ENCODE measurements around the gene PLD1. TPM values are rescaled to one million over a fixed set of nuclear protein-coding genes. Genes with fewer than 3 reads are reported as not detected.

PLD1 gene
- total RNA-seq, 1 donor from 2014 or later, result 0.21 TPM

- TF ChIP-seq EZH2phosphoT487 (IDR thresholded peaks at IDR 0.05) (no peak), CTCF (IDR thresholded peaks at IDR 0.05) (no peak), EZH2 (IDR thresholded peaks at IDR 0.05) (no peak)
- Histone ChIP-seq H4K20me1 (ENCODE audit: low read depth) (no peaks in the 10 kb centered on the region), H3K9ac (no peak overlapping the region), H2AFZ (replicated peaks) (no peak overlapping the region), H3K9me3 (ENCODE audit: low read depth) (no peaks in the 10 kb centered on the region), H3K36me3 (no peaks in the 10 kb centered on the region), H3K27ac (no peak overlapping the region), H3K4me1 (no peaks in the 10 kb centered on the region), H3K4me3 (no peak overlapping the region), H3F3A (ENCODE audit: low read depth) (no peaks in the 10 kb centered on the region), H3K79me2 (ENCODE audit: low read depth) (no peaks in the 10 kb centered on the region), H3K27me3 (peaks cover 44% of the 10 kb centered on the region), H3K4me2 (no peak overlapping the region)
- no peaks in the 10 kb centered on the region for H3K36me3 Mint-ChIP-seq
- no peak overlapping the region for H3K27ac Mint-ChIP-seq
- no peaks in the 10 kb centered on the region for H3K9me3 Mint-ChIP-seq
- no peak for DNase-seq (ENCODE audit: low spot score)
- H3K4me3 Mint-ChIP-seq, result no peak overlapping the region
- H3K4me1 Mint-ChIP-seq, result peaks cover 21% of the 10 kb centered on the region
- peaks cover 24% of the 10 kb centered on the region for H3K27me3 Mint-ChIP-seq (ENCODE audit: insufficient read depth, low read depth)
These were observed 2.5 kb downstream of the PLD1 start for GRCh38 chr3:171807806-171808205.

GRCh38 chr3:171807129-171807675 is 3.1 kb downstream of the PLD1 start:
- H3K36me3 Mint-ChIP-seq, result no peaks in the 10 kb centered on the region
- H3K4me1 ChIP-seq, result no peaks in the 10 kb centered on the region

DNA sequence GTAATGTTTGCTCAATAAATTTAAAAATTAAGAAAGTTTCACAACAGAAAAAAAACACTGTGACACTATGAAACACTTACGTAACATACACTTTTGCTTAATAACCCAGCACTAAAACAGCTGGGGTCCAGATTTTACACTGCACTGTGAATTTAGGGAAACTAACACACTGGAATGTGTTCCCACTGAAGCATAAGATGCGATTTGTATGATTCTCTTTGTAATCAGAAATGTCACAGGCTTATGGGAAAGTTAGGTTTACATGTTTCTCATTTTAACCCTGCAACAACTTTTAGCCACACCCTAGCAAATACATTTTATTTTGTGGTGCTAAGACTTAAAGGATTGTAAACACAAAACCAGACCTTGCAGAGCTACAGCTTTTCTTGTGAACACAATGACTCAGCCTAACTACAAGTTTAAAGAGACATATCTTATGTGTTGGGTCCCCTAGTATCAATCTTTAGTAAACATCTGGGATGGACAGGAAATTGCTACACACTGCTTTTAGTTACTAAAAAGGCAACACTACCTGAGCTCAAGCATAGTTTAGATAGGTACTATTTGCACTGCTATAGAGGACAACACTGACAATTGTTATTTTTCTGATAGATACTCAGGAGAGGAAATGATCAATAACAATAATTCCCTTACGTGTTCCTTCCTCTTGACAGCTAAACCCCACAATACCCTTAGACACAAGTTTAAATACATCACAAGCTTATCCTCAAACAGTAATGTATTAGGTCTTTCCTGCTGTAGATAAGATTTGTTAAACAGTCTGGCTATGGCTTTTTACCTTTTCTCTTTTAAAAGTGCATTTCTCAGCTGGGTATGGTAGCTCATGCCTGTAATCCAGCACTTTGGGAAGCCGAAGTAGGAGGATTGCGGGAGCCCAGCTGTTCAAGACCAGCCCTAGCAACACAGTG is 3.8 kb downstream of the PLD1 start:
- no peak overlapping the region for H3K4me3 Mint-ChIP-seq
- H3K27me3 Mint-ChIP-seq (ENCODE audit: insufficient read depth, low read depth), result peaks cover 24% of the 10 kb centered on the region
- peak overlapping the region; percentile 55 for H3K27ac Mint-ChIP-seq
- no peaks in the 10 kb centered on the region for H3K36me3 Mint-ChIP-seq
- Histone ChIP-seq H3K27ac (no peak overlapping the region), H3K4me3 (no peak overlapping the region), H4K20me1 (ENCODE audit: low read depth) (no peaks in the 10 kb centered on the region), H3K27me3 (peaks cover 30% of the 10 kb centered on the region), H3F3A (ENCODE audit: low read depth) (no peaks in the 10 kb centered on the region), H3K36me3 (no peaks in the 10 kb centered on the region), H3K4me2 (no peak overlapping the region), H3K9ac (no peak overlapping the region), H3K4me1 (no peaks in the 10 kb centered on the region), H2AFZ (replicated peaks) (no peak overlapping the region), H3K9me3 (ENCODE audit: low read depth) (no peaks in the 10 kb centered on the region), H3K79me2 (ENCODE audit: low read depth) (no peaks in the 10 kb centered on the region)
- H3K9me3 Mint-ChIP-seq, result no peaks in the 10 kb centered on the region
- no peak for DNase-seq (ENCODE audit: low spot score)
- TF ChIP-seq CTCF (IDR thresholded peaks at IDR 0.05) (no peak), EZH2 (IDR thresholded peaks at IDR 0.05) (no peak), EZH2phosphoT487 (IDR thresholded peaks at IDR 0.05) (no peak)
- H3K4me1 Mint-ChIP-seq, result peaks cover 18% of the 10 kb centered on the region

More at GRCh38 chr3:171807129-171807675, 3.1 kb downstream of the PLD1 start:
- no peak overlapping the region for H2AFZ ChIP-seq (replicated peaks)
- no peaks in the 10 kb centered on the region for H3F3A ChIP-seq (ENCODE audit: low read depth)
- no peaks in the 10 kb centered on the region for H4K20me1 ChIP-seq (ENCODE audit: low read depth)
- no peaks in the 10 kb centered on the region for H3K79me2 ChIP-seq (ENCODE audit: low read depth)
- no peak overlapping the region for H3K4me3 ChIP-seq
- H3K4me2 ChIP-seq, result no peak overlapping the region
- Mint-ChIP-seq H3K27ac (no peak overlapping the region), H3K27me3 (ENCODE audit: insufficient read depth, low read depth) (peaks cover 24% of the 10 kb centered on the region), H3K4me1 (peaks cover 21% of the 10 kb centered on the region), H3K9me3 (no peaks in the 10 kb centered on the region), H3K4me3 (no peak overlapping the region)
- H3K27ac ChIP-seq, result no peak overlapping the region
- no peaks in the 10 kb centered on the region for H3K36me3 ChIP-seq
- no peaks in the 10 kb centered on the region for H3K9me3 ChIP-seq (ENCODE audit: low read depth)
- DNase-seq (ENCODE audit: low spot score), result no peak
- no peak for TF ChIP-seq EZH2 (IDR thresholded peaks at IDR 0.05)
- TF ChIP-seq EZH2phosphoT487 (IDR thresholded peaks at IDR 0.05), result no peak
- no peak for TF ChIP-seq CTCF (IDR thresholded peaks at IDR 0.05)
- H3K27me3 ChIP-seq, result peaks cover 38% of the 10 kb centered on the region
- no peak overlapping the region for H3K9ac ChIP-seq
